CD4-positive, alpha-beta T cell (primary cell): ENCODE measurements around the gene PSENEN. TPM values are rescaled to one million over a fixed set of nuclear protein-coding genes. Genes with fewer than 3 reads are reported as not detected.

Experiments
- ATAC-seq: fragments of 200-7000 bp; cut with Tn5 transposase; one replicate; pipeline ENCODE4 v1.10.0; 2022; ENCODE audit warnings: mild to moderate bottlenecking; ENCODE audit not compliant: poor library complexity
- CTCF ChIA-PET: fragments of 350-600 bp; sonication (Branson Sonifier 250); formaldehyde crosslinking; loops from one replicate; lab custom pipeline; 2021; ENCODE audit warnings: antibody characterized with exemption, inconsistent platforms; lab: Charles Lee
- POLR2A ChIA-PET: fragments of 350-600 bp; sonication (Branson Sonifier 250); formaldehyde crosslinking; loops from one replicate; lab custom pipeline; 2021; ENCODE audit warnings: antibody characterized with exemption, inconsistent platforms; lab: Charles Lee
- DNase-seq, 14 experiments: peaks; one replicate each; pipeline ENCODE4 v3.0.0-alpha.2; 2013 to 2020; ENCODE audit warnings: mixed read lengths in 2 of 14
- H3K27ac ChIP-seq, 2 donors: one replicate each; pipeline versions ENCODE4 v1.5.1 to v1.7.0; 2013; ENCODE audit warnings: low read length in 2 of 2, low read depth in 1 of 2, mild to moderate bottlenecking in 1 of 2
- H3K27me3 ChIP-seq, 2 experiments: 1 replicate in 1 of 2; 2 replicates in 1 of 2; pipeline versions ENCODE4 v1.6.1 to v1.7.0; 2013; ENCODE audit warnings: low read length in 2 of 2, control low read depth in 1 of 2, mild to moderate bottlenecking in 1 of 2, moderate library complexity in 1 of 2; ENCODE audit not compliant: insufficient read depth in 2 of 2, control insufficient read depth in 1 of 2
- H3K36me3 ChIP-seq: one replicate; pipeline ENCODE4 v1.6.1; 2013; ENCODE audit warnings: low read length, control low read depth; ENCODE audit not compliant: insufficient read depth
- H3K4me1 ChIP-seq: one replicate; pipeline ENCODE4 v1.6.1; 2013; ENCODE audit warnings: low read length, control low read depth; ENCODE audit not compliant: insufficient read depth
- H3K4me3 ChIP-seq: one replicate; pipeline ENCODE4 v1.5.1; 2013; ENCODE audit warnings: mild to moderate bottlenecking, low read length, moderate library complexity
- H3K9me3 ChIP-seq, 2 experiments: 1 replicate in 1 of 2; 2 replicates in 1 of 2; pipeline versions ENCODE4 v1.6.1 to v1.7.0; 2013; ENCODE audit warnings: low read length in 2 of 2, mild to moderate bottlenecking in 2 of 2, control low read depth in 1 of 2, moderate library complexity in 1 of 2; ENCODE audit not compliant: control insufficient read depth in 1 of 2, insufficient read depth in 1 of 2
- H3K27ac Mint-ChIP-seq: one replicate; pipeline ENCODE4 v1.8.0; 2020; ENCODE audit warnings: mixed read lengths
- H3K27me3 Mint-ChIP-seq: one replicate; pipeline ENCODE4 v1.8.0; 2021; ENCODE audit warnings: mixed read lengths
- H3K36me3 Mint-ChIP-seq: one replicate; pipeline ENCODE4 v1.8.0; 2021; ENCODE audit warnings: low read depth, mixed read lengths
- H3K4me1 Mint-ChIP-seq: one replicate; pipeline ENCODE4 v1.8.0; 2021; ENCODE audit warnings: low read depth, mixed read lengths
- H3K4me3 Mint-ChIP-seq: one replicate; pipeline ENCODE4 v1.8.0; 2020; ENCODE audit warnings: mild to moderate bottlenecking, mixed read lengths
- H3K9me3 Mint-ChIP-seq: one replicate; pipeline ENCODE4 v1.8.0; 2020; ENCODE audit warnings: mixed read lengths
- intact Hi-C, 2 experiments: fragments of 100-400 bp; cut with DNase I in 1 of 2; cut with micrococcal nuclease in 1 of 2; formaldehyde crosslinking; loops; one replicate each; pipeline versions ENCODE4 v1.15.1 to v1.9.0; 2023 to 2025; cut with DNase I, micrococcal nuclease
- total RNA-seq, 174 experiments: library from RNA in 2 of 174; stranded (reverse) in 2 of 174; gene quantifications; one replicate each; pipeline ENCODE4 v1.2.3 and lab custom pipeline; 2021 to 2026
- TF ChIP-seq, protein P1 (sequence below): fragments of 200-600 bp; IDR thresholded peaks from one replicate; pipeline ENCODE4 v1.8.0; 2022; ENCODE audit warnings: antibody characterized with exemption, mild to moderate bottlenecking

PSENEN gene
- total RNA-seq, 2 experiments from 2014 or later: 7.3 to 9.4 TPM

DNA sequence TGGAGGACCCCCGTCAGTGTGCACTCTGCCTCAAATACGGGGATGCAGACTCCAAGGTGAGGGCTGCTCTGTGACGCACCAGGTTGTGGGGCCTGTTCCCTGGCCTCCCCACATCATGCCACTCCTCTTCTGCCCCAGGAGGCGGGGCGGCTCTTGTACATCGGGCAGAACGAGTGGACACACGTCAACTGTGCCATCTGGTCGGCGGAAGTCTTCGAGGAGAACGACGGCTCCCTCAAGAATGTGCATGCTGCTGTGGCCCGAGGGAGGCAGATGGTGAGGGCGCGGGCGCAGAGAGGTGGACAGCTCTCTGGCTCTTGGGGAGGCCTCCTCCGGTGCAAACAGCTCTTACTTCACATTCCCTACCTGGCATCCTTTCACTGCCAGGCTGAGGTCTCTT is 16.4 kb upstream of the PSENEN start:
- intact Hi-C loops: no loop called here
- Histone ChIP-seq H3K36me3 (peaks cover 98% of the 10 kb centered on the region), H3K4me3 (no peak overlapping the region), H3K4me1 (no peaks in the 10 kb centered on the region), H3K9me3 (no peaks in the 10 kb centered on the region), H3K27me3 (no peaks in the 10 kb centered on the region), H3K27ac (no peak overlapping the region)
- H3K36me3 Mint-ChIP-seq: peaks cover 82% of the 10 kb centered on the region
- DNase-seq (no peak), ATAC-seq (no peak)
- no peak overlapping the region for H3K27ac Mint-ChIP-seq
- H3K9me3 Mint-ChIP-seq: no peaks in the 10 kb centered on the region
- CTCF ChIA-PET: no interaction called here
- peaks cover 2% of the 10 kb centered on the region for H3K4me1 Mint-ChIP-seq
- POLR2A ChIA-PET: interaction anchor here (1.3 kb wide), 1 partner anchor 11 kb away, joined by 4 read pairs; no protein-coding TSS in a partner anchor
- TF ChIP-seq, protein P1, sequence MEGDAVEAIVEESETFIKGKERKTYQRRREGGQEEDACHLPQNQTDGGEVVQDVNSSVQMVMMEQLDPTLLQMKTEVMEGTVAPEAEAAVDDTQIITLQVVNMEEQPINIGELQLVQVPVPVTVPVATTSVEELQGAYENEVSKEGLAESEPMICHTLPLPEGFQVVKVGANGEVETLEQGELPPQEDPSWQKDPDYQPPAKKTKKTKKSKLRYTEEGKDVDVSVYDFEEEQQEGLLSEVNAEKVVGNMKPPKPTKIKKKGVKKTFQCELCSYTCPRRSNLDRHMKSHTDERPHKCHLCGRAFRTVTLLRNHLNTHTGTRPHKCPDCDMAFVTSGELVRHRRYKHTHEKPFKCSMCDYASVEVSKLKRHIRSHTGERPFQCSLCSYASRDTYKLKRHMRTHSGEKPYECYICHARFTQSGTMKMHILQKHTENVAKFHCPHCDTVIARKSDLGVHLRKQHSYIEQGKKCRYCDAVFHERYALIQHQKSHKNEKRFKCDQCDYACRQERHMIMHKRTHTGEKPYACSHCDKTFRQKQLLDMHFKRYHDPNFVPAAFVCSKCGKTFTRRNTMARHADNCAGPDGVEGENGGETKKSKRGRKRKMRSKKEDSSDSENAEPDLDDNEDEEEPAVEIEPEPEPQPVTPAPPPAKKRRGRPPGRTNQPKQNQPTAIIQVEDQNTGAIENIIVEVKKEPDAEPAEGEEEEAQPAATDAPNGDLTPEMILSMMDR: no peak
- H3K4me3 Mint-ChIP-seq: no peak overlapping the region
- H3K27me3 Mint-ChIP-seq: no peaks in the 10 kb centered on the region

DNA sequence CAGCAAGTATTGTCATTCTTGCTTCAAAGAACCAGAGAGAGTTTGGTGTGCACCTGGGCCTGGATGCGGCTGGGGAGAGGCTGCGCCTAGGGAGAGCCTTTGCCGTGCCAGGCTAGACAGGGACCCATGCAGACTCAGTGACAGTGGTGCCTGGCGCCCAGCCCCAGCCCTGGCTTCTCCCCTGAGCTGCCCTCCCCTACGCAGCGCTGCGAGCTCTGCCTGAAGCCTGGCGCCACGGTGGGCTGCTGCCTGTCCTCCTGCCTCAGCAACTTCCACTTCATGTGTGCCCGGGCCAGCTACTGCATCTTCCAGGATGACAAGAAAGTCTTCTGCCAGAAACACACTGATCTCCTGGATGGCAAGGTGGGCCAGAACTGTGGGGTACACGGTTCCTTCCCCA is 15.7 kb upstream of the PSENEN start:
- H3K36me3 Mint-ChIP-seq: peaks cover 82% of the 10 kb centered on the region
- CTCF ChIA-PET: no interaction called here

DNA sequence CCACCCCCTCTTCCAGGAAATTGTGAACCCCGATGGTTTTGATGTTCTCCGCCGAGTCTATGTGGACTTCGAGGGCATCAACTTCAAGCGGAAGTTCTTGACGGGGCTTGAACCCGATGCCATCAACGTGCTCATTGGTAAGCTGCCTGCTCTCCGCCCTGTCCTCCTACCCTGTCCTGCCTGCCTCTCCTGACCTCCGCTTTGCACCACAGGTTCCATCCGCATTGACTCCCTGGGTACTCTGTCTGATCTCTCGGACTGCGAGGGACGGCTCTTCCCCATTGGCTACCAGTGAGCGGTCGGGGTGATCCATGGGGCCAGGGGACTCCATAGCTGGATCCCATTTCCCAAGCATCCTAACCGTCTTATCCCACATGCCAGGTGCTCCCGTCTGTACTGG is 15.1 kb upstream of the PSENEN start:
- CTCF ChIA-PET: no interaction called here
- H3K36me3 Mint-ChIP-seq: peaks cover 82% of the 10 kb centered on the region
- POLR2A ChIA-PET: interaction anchor here (1.8 kb wide), 1 partner anchor 10 kb away, joined by 5 read pairs; no protein-coding TSS in a partner anchor
- H3K36me3 ChIP-seq: peaks cover 94% of the 10 kb centered on the region
- no peak for ATAC-seq
- H3K4me3 ChIP-seq: no peak overlapping the region
- DNase-seq: no peak
- H3K9me3 Mint-ChIP-seq: no peaks in the 10 kb centered on the region
- peaks cover 12% of the 10 kb centered on the region for H3K4me1 Mint-ChIP-seq
- H3K27me3 Mint-ChIP-seq: no peaks in the 10 kb centered on the region
- H3K9me3 ChIP-seq: no peaks in the 10 kb centered on the region
- H3K27ac ChIP-seq: no peak overlapping the region
- H3K27ac Mint-ChIP-seq: no peak overlapping the region
- TF ChIP-seq, protein P1: no peak
- intact Hi-C loops: no loop called here
- H3K4me1 ChIP-seq: no peaks in the 10 kb centered on the region
- no peak overlapping the region for H3K4me3 Mint-ChIP-seq
- H3K27me3 ChIP-seq: no peaks in the 10 kb centered on the region

More for the DNA sequence above, 15.7 kb upstream of the PSENEN start:
- ATAC-seq (no peak), DNase-seq (no peak)
- no peaks in the 10 kb centered on the region for H3K27me3 Mint-ChIP-seq
- H3K27ac Mint-ChIP-seq: no peak overlapping the region
- POLR2A ChIA-PET: interaction anchor here (1.3 to 1.8 kb wide), 2 partner anchors 11 kb away, joined by 4 to 5 read pairs; no protein-coding TSS in a partner anchor
- no peaks in the 10 kb centered on the region for H3K9me3 Mint-ChIP-seq
- intact Hi-C loops: no loop called here
- H3K4me1 Mint-ChIP-seq: peaks cover 10% of the 10 kb centered on the region
- Histone ChIP-seq H3K27ac (no peak overlapping the region), H3K9me3 (no peaks in the 10 kb centered on the region), H3K4me3 (no peak overlapping the region), H3K36me3 (peaks cover 94% of the 10 kb centered on the region), H3K27me3 (no peaks in the 10 kb centered on the region), H3K4me1 (no peaks in the 10 kb centered on the region)
- TF ChIP-seq, protein P1: no peak
- H3K4me3 Mint-ChIP-seq: no peak overlapping the region
